HepG2 (cell line): ENCODE measurements around the gene AUTS2. TPM values are rescaled to one million over a fixed set of nuclear protein-coding genes. Genes with fewer than 3 reads are reported as not detected.

Experiments used
- ATAC-seq: fragments of 200-7000 bp; cut with Tn5 transposase; 3 replicates; pipeline ENCODE4 v1.9.1; 2020; ENCODE audit warnings: mild to moderate bottlenecking, moderate library complexity
- BruUV-seq: library from RNA; stranded (reverse); fragments of 400-500 nt; replicated peaks from 2 replicates; lab custom pipeline; 2021; lab: Mats Ljungman, UMichigan
- CTCF ChIA-PET: fragments of 300-600 bp; formaldehyde crosslinking; extraction: SDS; loops from one replicate; lab custom pipeline; 2021; ENCODE audit warnings: low total read pairs, inconsistent platforms, low intra/inter-chr PET ratio; lab: Yijun Ruan, JAX
- POLR2A ChIA-PET: fragments of 350-600 bp; sonication (Branson Sonifier 250); formaldehyde crosslinking; loops from one replicate; lab custom pipeline; 2020; ENCODE audit warnings: antibody characterized with exemption, inconsistent platforms; lab: Yijun Ruan, JAX
- DNase-seq: peaks from one replicate; pipeline ENCODE4 v3.0.0-alpha.2; 2015; ENCODE audit warnings: low spot score
- FAIRE-seq: peaks from 3 replicates; lab custom pipeline; 2011; peaks lifted over from hg19 to GRCh38; lab: Jason Lieb, UNC
- H2AFZ ChIP-seq: one replicate; pipeline ENCODE4 v1.6.1; 2011; ENCODE audit warnings: low read length, inconsistent platforms
- H3K27ac ChIP-seq: fragments of 300-600 bp; 3 replicates; pipeline ENCODE4 v1.8.0; 2011; ENCODE audit warnings: mixed run types, mild to moderate bottlenecking, mixed read lengths, low read length, inconsistent platforms; ENCODE audit not compliant: insufficient read depth; ENCODE audit errors: extremely low read length
- H3K27me3 ChIP-seq, 2 experiments: fragments of 200-600 bp in 1 of 2; 2 replicates in 1 of 2; 3 replicates in 1 of 2; pipeline versions ENCODE4 v1.6.0 to v1.8.0; 2011; ENCODE audit warnings: low read length in 2 of 2, mild to moderate bottlenecking in 2 of 2, moderate library complexity in 2 of 2, inconsistent platforms in 1 of 2; ENCODE audit not compliant: insufficient read depth in 2 of 2, control insufficient read depth in 1 of 2
- H3K36me3 ChIP-seq, 2 experiments: fragments of 200-600 bp in 1 of 2; replicated peaks in 1 of 2; 2 replicates in 1 of 2; 3 replicates in 1 of 2; pipeline versions ENCODE4 v1.5.1 to v1.8.0; 2011; ENCODE audit warnings: low read length in 2 of 2, inconsistent platforms in 1 of 2; ENCODE audit not compliant: insufficient read depth in 2 of 2, control insufficient read depth in 1 of 2
- H3K4me1 ChIP-seq: 2 replicates; pipeline ENCODE4 v1.5.1; 2012; ENCODE audit warnings: low read length, inconsistent platforms; ENCODE audit not compliant: insufficient read depth
- H3K4me2 ChIP-seq: 2 replicates; pipeline ENCODE4 v1.6.0; 2011; ENCODE audit warnings: low read depth, low read length, inconsistent platforms
- H3K4me3 ChIP-seq, 3 experiments: fragments of 200-600 bp in 1 of 3; sonication (generic), shearing (Covaris generic) in 1 of 3; replicated peaks in 1 of 3; 2 replicates each; pipeline ENCODE4 v1.5.1; 2011 to 2016; ENCODE audit warnings: low read length in 3 of 3, inconsistent platforms in 2 of 3, low read depth in 2 of 3, mild to moderate bottlenecking in 2 of 3, control low read depth in 1 of 3, mixed read lengths in 1 of 3; ENCODE audit not compliant: insufficient read depth in 1 of 3
- H3K79me2 ChIP-seq: one replicate; pipeline ENCODE4 v1.6.1; 2011; ENCODE audit warnings: low read length, inconsistent platforms; ENCODE audit not compliant: insufficient read depth
- H3K9ac ChIP-seq: 2 replicates; pipeline ENCODE4 v1.6.0; 2011; ENCODE audit warnings: mild to moderate bottlenecking, low read depth, low read length, inconsistent platforms; ENCODE audit not compliant: insufficient read depth
- H3K9me3 ChIP-seq: 2 replicates; pipeline ENCODE4 v1.5.1; 2012; ENCODE audit warnings: mild to moderate bottlenecking, low read length
- H4K20me1 ChIP-seq: 2 replicates; pipeline ENCODE4 v1.6.0; 2011; ENCODE audit warnings: inconsistent platforms, mild to moderate bottlenecking, low read length, moderate library complexity; ENCODE audit not compliant: insufficient read depth
- NFIC ChIP-seq: IDR thresholded peaks from 2 replicates; pipeline ENCODE4 v1.6.1; 2012; ENCODE audit warnings: mild to moderate bottlenecking, low read length, inconsistent platforms
- RARG ChIP-seq: sonication (generic); formaldehyde crosslinking; IDR thresholded peaks from 2 replicates; pipeline ENCODE4 v1.4.0; 2020; ENCODE audit warnings: low read depth, mild to moderate bottlenecking, missing genetic modification reagents
- SOX13 ChIP-seq, 3 experiments: fragments of 450-650 bp in 1 of 3; sonication (generic) in 1 of 3; formaldehyde crosslinking in 1 of 3; IDR thresholded peaks in 2 of 3; conservative IDR thresholded peaks in 1 of 3; 2 replicates each; pipeline versions ENCODE4 v1.5.0 to v1.6.1; 2016 to 2020; ENCODE audit warnings: antibody characterized with exemption in 1 of 3, mild to moderate bottlenecking in 1 of 3, missing compliant biosample characterization in 1 of 3, missing genetic modification reagents in 1 of 3, moderate library complexity in 1 of 3
- ZBTB14 ChIP-seq: sonication (generic); formaldehyde crosslinking; IDR thresholded peaks from 2 replicates; pipeline ENCODE4 v1.4.0; 2020; ENCODE audit warnings: missing genetic modification reagents
- ZNF274 ChIP-seq: sonication (generic); formaldehyde crosslinking; IDR thresholded peaks from 2 replicates; pipeline ENCODE4 v1.5.1; 2020; ENCODE audit warnings: mild to moderate bottlenecking, missing genetic modification reagents
- ZNF605 ChIP-seq: sonication (generic); formaldehyde crosslinking; IDR thresholded peaks from 2 replicates; pipeline ENCODE4 v1.8.0; 2022; ENCODE audit warnings: mild to moderate bottlenecking, missing genetic modification reagents
- ZNF839 ChIP-seq: sonication (generic); formaldehyde crosslinking; IDR thresholded peaks from 2 replicates; pipeline ENCODE4 v1.4.0; 2020; ENCODE audit warnings: missing genetic modification reagents, mild to moderate bottlenecking, borderline replicate concordance
- WGBS: methylation state at CpG from one replicate; pipeline ENCODE4 v1.1.6; 2017; ENCODE audit warnings: low lambda C conversion rate; 5-methylcytosine and 5-hydroxymethylcytosine counted together
- in situ Hi-C: cut with HindIII; loops from 2 replicates; pipeline ENCODE4 v1.10.0; 2017; ENCODE audit warnings: low pct_unique_long_range_greater_than_20kb; ENCODE audit not compliant: extremely low pct_ligation_motif_present
- intact Hi-C: fragments of 100-400 bp; cut with micrococcal nuclease; formaldehyde crosslinking; loops from one replicate; pipeline ENCODE4 v1.10.0; 2022; ENCODE audit not compliant: unreplicated experiment
- polyA plus RNA-seq, 8 experiments: library from polyadenylated mRNA; depleted of rRNA in 3 of 8; stranded (reverse) in 7 of 8; unstranded in 1 of 8; fragments of >200 nt; fragmentation: Illumina TruSeq in 4 of 8; extraction: Trizol in 4 of 8; gene quantifications; 2 replicates each; pipeline versions ENCODE4 v1.2.1 to v1.2.3, GENCODE V29; 2011 to 2016; ENCODE audit warnings: low read depth in 4 of 8, missing spikeins in 1 of 8, mixed read lengths in 1 of 8; ENCODE audit not compliant: insufficient read depth in 1 of 8
- total RNA-seq, 5 experiments: library from RNA; depleted of rRNA; stranded (reverse); fragments of >200 nt; fragmentation: Illumina TruSeq; extraction: Trizol; gene quantifications; 2 replicates each; pipeline ENCODE4 v1.2.3, GENCODE V29; 2016; ENCODE audit warnings: low read depth in 1 of 5
- TF ChIP-seq, protein P1 (sequence below): IDR thresholded peaks from 2 replicates; pipeline ENCODE4 v1.6.1; 2012; ENCODE audit warnings: low read length, improper control_type of control experiment
- TF ChIP-seq, protein P2 (sequence below): sonication (generic); formaldehyde crosslinking; IDR thresholded peaks from 2 replicates; pipeline ENCODE4 v1.4.0; 2020; ENCODE audit warnings: missing genetic modification reagents; ENCODE audit errors: not compliant biosample characterization
- TF ChIP-seq, protein P3 (sequence below): sonication (generic); formaldehyde crosslinking; IDR thresholded peaks from 2 replicates; pipeline ENCODE4 v1.4.0; 2020; ENCODE audit warnings: missing genetic modification reagents

The AUTS2 gene
- total and polyA plus RNA-seq, 2 of the 13 experiments (the other 11 are each of a cell fraction or from before 2014, with no cell fraction given), result 0.38 TPM; not detected in 1

DNA sequence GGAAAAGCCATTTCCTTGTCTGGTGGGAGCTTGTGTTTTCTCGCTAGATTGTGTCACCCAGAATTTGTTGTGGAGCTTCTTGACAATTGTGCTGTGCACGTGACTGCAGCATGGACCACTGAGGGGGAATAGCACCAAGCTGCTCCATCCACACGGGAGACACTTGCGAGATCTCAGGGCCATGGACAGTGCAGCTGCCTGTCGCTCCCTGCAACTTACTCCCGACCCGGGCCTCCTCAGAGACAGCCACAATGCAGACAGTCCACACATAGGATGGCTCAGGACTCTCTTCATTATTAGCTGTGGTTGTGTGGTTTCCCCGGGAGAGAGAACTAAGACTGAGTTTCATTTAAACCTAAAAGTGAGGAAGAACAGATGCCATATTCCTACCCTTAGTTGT, 860.5 kb downstream of the AUTS2 start:
- intact Hi-C loops (no loop called here), in situ Hi-C loops (no loop called here)
- Histone ChIP-seq H3K4me3 (no peak overlapping the region), H3K9me3 (no peaks in the 10 kb centered on the region), H3K4me2 (no peak overlapping the region), H3K79me2 (no peaks in the 10 kb centered on the region), H3K9ac (no peak overlapping the region), H3K4me1 (no peaks in the 10 kb centered on the region), H3K27me3 (peaks cover 0 to 1% of the 10 kb centered on the region in 2 experiments; a peak in 2 of 5 replicates), H2AFZ (no peak overlapping the region), H4K20me1 (no peaks in the 10 kb centered on the region), H3K27ac (no peak overlapping the region), H3K36me3 (no peaks in the 10 kb centered on the region)
- ATAC-seq (no peak), DNase-seq (no peak), FAIRE-seq (no peak)
- TF ChIP-seq, protein P1, sequence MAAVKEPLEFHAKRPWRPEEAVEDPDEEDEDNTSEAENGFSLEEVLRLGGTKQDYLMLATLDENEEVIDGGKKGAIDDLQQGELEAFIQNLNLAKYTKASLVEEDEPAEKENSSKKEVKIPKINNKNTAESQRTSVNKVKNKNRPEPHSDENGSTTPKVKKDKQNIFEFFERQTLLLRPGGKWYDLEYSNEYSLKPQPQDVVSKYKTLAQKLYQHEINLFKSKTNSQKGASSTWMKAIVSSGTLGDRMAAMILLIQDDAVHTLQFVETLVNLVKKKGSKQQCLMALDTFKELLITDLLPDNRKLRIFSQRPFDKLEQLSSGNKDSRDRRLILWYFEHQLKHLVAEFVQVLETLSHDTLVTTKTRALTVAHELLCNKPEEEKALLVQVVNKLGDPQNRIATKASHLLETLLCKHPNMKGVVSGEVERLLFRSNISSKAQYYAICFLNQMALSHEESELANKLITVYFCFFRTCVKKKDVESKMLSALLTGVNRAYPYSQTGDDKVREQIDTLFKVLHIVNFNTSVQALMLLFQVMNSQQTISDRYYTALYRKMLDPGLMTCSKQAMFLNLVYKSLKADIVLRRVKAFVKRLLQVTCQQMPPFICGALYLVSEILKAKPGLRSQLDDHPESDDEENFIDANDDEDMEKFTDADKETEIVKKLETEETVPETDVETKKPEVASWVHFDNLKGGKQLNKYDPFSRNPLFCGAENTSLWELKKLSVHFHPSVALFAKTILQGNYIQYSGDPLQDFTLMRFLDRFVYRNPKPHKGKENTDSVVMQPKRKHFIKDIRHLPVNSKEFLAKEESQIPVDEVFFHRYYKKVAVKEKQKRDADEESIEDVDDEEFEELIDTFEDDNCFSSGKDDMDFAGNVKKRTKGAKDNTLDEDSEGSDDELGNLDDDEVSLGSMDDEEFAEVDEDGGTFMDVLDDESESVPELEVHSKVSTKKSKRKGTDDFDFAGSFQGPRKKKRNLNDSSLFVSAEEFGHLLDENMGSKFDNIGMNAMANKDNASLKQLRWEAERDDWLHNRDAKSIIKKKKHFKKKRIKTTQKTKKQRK, result no peak
- no peak for TF ChIP-seq ZNF605
- TF ChIP-seq NFIC, result no peak
- no peak for TF ChIP-seq ZBTB14
- no peak for TF ChIP-seq RARG (CRISPR knock-in tag)
- TF ChIP-seq SOX13 (IDR thresholded peaks at IDR 0.05), result no peak
- no peak for TF ChIP-seq SOX13 (CRISPR knock-in tag; conservative IDR thresholded peaks at IDR 0.05 in 1 of 2, IDR thresholded peaks at IDR 0.05 in 1 of 2)
- TF ChIP-seq, protein P2, sequence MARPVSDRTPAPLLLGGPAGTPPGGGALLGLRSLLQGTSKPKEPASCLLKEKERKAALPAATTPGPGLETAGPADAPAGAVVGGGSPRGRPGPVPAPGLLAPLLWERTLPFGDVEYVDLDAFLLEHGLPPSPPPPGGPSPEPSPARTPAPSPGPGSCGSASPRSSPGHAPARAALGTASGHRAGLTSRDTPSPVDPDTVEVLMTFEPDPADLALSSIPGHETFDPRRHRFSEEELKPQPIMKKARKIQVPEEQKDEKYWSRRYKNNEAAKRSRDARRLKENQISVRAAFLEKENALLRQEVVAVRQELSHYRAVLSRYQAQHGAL, result no peak
- TF ChIP-seq, protein P3, sequence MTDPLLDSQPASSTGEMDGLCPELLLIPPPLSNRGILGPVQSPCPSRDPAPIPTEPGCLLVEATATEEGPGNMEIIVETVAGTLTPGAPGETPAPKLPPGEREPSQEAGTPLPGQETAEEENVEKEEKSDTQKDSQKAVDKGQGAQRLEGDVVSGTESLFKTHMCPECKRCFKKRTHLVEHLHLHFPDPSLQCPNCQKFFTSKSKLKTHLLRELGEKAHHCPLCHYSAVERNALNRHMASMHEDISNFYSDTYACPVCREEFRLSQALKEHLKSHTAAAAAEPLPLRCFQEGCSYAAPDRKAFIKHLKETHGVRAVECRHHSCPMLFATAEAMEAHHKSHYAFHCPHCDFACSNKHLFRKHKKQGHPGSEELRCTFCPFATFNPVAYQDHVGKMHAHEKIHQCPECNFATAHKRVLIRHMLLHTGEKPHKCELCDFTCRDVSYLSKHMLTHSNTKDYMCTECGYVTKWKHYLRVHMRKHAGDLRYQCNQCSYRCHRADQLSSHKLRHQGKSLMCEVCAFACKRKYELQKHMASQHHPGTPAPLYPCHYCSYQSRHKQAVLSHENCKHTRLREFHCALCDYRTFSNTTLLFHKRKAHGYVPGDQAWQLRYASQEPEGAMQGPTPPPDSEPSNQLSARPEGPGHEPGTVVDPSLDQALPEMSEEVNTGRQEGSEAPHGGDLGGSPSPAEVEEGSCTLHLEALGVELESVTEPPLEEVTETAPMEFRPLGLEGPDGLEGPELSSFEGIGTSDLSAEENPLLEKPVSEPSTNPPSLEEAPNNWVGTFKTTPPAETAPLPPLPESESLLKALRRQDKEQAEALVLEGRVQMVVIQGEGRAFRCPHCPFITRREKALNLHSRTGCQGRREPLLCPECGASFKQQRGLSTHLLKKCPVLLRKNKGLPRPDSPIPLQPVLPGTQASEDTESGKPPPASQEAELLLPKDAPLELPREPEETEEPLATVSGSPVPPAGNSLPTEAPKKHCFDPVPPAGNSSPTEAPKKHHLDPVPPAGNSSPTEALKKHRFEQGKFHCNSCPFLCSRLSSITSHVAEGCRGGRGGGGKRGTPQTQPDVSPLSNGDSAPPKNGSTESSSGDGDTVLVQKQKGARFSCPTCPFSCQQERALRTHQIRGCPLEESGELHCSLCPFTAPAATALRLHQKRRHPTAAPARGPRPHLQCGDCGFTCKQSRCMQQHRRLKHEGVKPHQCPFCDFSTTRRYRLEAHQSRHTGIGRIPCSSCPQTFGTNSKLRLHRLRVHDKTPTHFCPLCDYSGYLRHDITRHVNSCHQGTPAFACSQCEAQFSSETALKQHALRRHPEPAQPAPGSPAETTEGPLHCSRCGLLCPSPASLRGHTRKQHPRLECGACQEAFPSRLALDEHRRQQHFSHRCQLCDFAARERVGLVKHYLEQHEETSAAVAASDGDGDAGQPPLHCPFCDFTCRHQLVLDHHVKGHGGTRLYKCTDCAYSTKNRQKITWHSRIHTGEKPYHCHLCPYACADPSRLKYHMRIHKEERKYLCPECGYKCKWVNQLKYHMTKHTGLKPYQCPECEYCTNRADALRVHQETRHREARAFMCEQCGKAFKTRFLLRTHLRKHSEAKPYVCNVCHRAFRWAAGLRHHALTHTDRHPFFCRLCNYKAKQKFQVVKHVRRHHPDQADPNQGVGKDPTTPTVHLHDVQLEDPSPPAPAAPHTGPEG (CRISPR knock-in tag), result no peak
- no peak for TF ChIP-seq ZNF274 (CRISPR knock-in tag)
- TF ChIP-seq ZNF839 (CRISPR knock-in tag), result no peak
- 50% methylated on average over 3 of the region's 8 CpGs for WGBS
- CTCF ChIA-PET, result no interaction called here
- POLR2A ChIA-PET, result no interaction called here
- BruUV-seq, result no TSS peak
